HAP-1 (cell line): ENCODE data around the gene BRI3BP.
A peak's percentile ranks its signal among the peaks of the same experiment; 100 is the strongest.

Experiments
- DNase-seq, 2 experiments: peaks; one replicate each; pipeline ENCODE4 v3.0.0-alpha.2; 2016 to 2020; ENCODE audit warnings: low spot score in 2 of 2
- H3K27me3 ChIP-seq: fragments of 250-450 bp; sonication (Bioruptor Pico); 2 replicates; pipeline ENCODE4 v1.5.1; 2020; ENCODE audit warnings: low read depth, mild to moderate bottlenecking, moderate library complexity
- H3K36me3 ChIP-seq: fragments of 250-450 bp; sonication (Bioruptor Pico); replicated peaks from 2 replicates; pipeline ENCODE4 v1.5.1; 2020; ENCODE audit warnings: mild to moderate bottlenecking
- H3K4me1 ChIP-seq: fragments of 250-450 bp; sonication (Bioruptor Pico); 2 replicates; pipeline ENCODE4 v1.5.1; 2020; ENCODE audit warnings: mild to moderate bottlenecking
- H3K4me3 ChIP-seq: fragments of 250-450 bp; sonication (Bioruptor Pico); 2 replicates; pipeline ENCODE4 v1.5.1; 2020; ENCODE audit warnings: mild to moderate bottlenecking, moderate library complexity
- H3K9me3 ChIP-seq: fragments of 250-450 bp; sonication (Bioruptor Pico); 2 replicates; pipeline ENCODE4 v1.5.1; 2020; ENCODE audit warnings: mild to moderate bottlenecking, moderate library complexity
- in situ Hi-C: fragments of 300-500 bp; cut with MboI; formaldehyde crosslinking; loops from 3 replicates; pipeline ENCODE4 v1.14.3; 2020; ENCODE audit warnings: low sequenced_read_pairs, inconsistent platforms, mixed read lengths

The BRI3BP gene

DNA sequence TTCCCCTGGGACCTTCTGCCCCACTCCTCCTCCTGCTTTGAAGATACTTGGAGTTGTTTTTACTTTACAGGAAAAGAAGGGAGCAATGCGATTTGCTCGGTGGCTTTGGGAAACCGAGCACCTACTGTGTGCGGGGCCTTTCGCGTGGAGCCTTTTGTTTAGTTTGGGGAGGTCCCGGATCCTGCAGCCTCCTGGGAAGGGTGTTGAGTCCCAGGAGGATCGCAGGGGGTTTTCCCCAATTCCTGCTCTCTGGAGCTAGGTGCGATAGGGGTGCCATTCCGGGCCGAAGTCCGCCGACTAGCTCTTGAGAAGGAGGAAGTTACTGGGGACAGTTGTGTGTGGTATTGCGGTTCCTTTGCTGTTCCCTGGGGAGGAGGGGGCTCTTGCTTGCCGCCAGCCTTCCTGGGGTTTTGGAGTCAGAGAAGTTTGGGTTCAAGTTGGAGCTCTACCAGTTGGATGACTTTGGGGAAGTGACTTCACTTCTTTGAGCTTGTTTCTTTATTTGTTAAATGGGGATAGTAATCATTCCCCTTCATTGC lies 1.1 kb downstream of the BRI3BP start:
- DNase-seq, result peak; percentile 26 to 37
- Histone ChIP-seq H3K4me1 (peaks cover 10% of the 10 kb centered on the region), H3K27me3 (no peaks in the 10 kb centered on the region), H3K4me3 (peak overlapping the region; percentile 63), H3K36me3 (peaks cover 4% of the 10 kb centered on the region; the same call in 1 of the 2 replicates), H3K9me3 (no peaks in the 10 kb centered on the region)
- in situ Hi-C loops, result no loop called here

DNA sequence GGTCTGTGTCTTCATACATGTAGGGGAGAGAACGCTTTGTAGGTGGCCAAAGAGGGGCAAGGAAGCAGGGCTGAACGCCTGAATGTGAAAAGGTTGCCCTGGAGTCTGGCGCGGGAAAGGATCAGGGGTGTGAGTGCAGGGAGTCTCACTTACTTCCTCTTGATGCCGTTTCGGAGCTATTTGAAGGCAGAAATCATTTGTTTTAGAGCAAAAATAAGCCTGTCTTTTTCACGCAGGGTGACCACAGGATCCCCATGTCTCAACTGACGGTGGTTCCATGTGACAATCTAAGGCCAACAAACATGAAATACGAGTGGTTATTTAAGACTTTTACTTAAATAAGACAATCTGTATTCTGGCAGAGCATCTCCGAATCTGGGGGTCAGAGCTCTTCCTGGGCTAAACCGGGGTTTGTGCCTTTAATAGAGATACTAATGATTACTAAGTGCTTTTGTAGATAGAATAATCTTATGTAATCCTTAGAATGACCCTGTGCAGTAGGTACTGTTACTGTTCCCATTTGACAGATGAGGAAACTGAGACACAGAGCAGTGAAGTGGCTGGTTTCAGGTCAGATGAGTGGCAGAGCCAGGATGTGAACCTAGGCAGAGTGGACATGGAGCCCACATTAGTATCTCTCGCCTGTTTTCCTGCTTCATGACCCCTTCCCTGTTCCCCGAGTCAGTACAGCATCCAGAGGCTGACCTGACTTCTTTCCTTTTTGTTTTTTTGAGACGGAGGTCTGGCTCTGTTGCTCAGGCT lies 1.9 kb downstream of the BRI3BP start:
- peak; percentile 8 to 49 for DNase-seq
- H3K27me3 ChIP-seq, result no peaks in the 10 kb centered on the region
- no peaks in the 10 kb centered on the region for H3K9me3 ChIP-seq
- peak overlapping the region; percentile 63 for H3K4me3 ChIP-seq
- peaks cover 4% of the 10 kb centered on the region; the same call in 1 of the 2 replicates for H3K36me3 ChIP-seq
- in situ Hi-C loops, result no loop called here
- H3K4me1 ChIP-seq, result peaks cover 10% of the 10 kb centered on the region

DNA sequence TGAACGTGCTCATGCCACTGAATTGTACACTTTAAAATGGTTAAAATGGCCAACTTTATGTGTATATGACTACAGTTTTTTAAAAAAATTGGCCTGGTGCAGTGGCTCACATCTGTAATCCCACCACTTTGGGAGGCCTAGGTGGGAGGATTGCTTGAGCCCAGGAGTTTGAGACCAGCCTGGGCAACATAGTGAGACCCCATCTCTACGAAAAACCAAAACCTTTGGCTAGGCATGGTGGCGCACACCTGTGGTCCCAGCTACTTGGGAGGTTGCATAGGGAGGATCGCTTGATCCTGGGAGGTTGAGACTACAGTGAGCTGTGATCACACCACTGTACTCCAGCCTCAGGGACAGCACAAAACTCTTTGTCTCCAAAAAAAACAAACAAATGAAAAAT lies 5.3 kb downstream of the BRI3BP start:
- DNase-seq, result no peak
- H3K4me1 ChIP-seq, result peaks cover 8% of the 10 kb centered on the region
- no peaks in the 10 kb centered on the region for H3K9me3 ChIP-seq
- peaks cover 4% of the 10 kb centered on the region for H3K36me3 ChIP-seq
- in situ Hi-C loops, result no loop called here
- no peak overlapping the region for H3K4me3 ChIP-seq
- H3K27me3 ChIP-seq, result no peaks in the 10 kb centered on the region

DNA sequence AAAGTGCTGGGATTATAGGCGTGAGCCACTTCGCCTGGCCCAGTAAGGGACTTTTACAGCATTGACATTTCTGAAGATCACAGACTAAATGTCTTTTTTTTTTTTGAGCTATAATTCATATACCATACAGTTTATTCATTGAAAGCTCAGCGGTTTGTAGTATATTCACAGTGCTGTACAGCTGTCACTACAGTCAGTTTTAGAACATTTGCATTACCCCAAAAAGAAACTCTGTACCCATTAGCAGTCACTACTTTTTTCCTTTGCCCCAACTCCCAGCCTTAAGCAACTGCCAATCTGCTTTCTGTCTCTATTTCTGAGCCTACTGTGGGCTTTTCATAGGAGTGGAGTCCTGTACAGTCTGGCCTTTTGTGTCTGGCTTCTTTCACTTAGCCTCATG lies 8.2 kb downstream of the BRI3BP start:
- no peak overlapping the region for H3K4me3 ChIP-seq
- no peaks in the 10 kb centered on the region for H3K27me3 ChIP-seq
- in situ Hi-C loops, result no loop called here
- no peak for DNase-seq
- H3K36me3 ChIP-seq, result peaks cover 4% of the 10 kb centered on the region
- no peaks in the 10 kb centered on the region for H3K9me3 ChIP-seq
- H3K4me1 ChIP-seq, result no peaks in the 10 kb centered on the region

DNA sequence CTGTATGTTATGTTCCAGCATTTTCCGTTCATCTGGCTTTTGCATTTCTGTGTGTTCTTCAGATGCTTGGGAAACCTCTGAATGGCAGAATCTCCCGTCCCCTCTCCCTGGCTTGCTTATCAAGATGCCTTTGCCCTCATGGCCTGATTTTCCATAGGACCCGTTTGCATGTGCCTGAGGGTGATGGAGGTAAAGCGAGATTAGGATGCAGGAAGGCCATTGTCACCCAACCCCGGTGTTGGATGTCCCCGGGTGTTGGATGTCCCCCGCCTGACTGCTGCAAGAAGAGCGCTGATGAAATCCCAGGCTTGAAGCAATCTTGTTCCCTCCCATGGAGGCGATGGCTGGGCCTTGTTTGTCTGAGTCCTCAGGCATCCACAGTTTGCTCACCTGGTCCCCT lies 9.6 kb downstream of the BRI3BP start:
- in situ Hi-C loops, result no loop called here
- no peaks in the 10 kb centered on the region for H3K4me1 ChIP-seq
- DNase-seq, result no peak

DNA sequence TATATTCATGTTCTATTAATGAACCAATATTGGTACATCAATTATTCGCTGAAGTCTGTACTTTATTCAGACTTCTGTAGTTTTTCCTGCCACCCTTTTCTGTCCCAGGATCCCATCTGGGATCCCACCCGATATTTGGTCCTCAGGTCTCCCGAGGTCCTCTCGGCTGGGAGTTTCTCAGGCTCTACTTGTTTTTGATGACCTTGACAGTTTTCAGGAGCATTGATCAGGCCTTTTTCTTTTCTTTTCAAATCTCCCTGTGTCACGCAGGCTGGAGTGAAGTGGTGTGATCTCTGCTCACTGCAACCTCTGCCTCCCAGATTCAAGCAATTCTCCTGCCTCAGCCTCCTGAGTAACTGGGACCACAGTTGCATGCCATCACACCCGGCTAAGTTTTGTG lies 11.2 kb downstream of the BRI3BP start:
- no peaks in the 10 kb centered on the region for H3K4me1 ChIP-seq
- in situ Hi-C loops, result no loop called here
- H3K36me3 ChIP-seq, result no peaks in the 10 kb centered on the region; the same call in 1 of the 2 replicates
- no peaks in the 10 kb centered on the region for H3K9me3 ChIP-seq
- H3K27me3 ChIP-seq, result no peaks in the 10 kb centered on the region
- no peak for DNase-seq
- H3K4me3 ChIP-seq, result no peak overlapping the region

More for the DNA sequence above, 9.6 kb downstream of the BRI3BP start:
- Histone ChIP-seq H3K27me3 (no peaks in the 10 kb centered on the region), H3K9me3 (no peaks in the 10 kb centered on the region), H3K4me3 (no peak overlapping the region), H3K36me3 (peaks cover 4% of the 10 kb centered on the region)

DNA sequence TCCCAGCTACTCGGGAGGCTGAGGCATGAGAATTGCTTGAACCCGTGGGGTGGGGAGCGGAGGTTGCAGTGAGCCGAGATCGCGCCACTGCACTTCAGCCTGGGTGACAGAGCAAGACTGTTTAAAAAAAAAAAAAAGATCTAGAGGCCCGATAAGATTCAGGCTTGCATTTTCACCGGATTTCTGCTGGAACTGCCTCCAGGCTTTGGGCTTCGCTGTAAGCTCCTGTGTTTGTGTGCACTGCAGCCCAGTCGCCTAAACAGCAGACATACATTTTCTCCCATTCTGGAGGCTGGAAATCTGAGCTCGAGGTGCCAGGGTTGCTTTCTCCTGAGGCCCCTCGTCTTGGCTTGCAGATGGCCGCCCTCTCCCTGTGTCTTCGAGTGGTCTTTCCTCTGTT lies 12.2 kb downstream of the BRI3BP start:
- no peaks in the 10 kb centered on the region for H3K9me3 ChIP-seq
- H3K4me3 ChIP-seq, result no peak overlapping the region
- peaks cover 5% of the 10 kb centered on the region for H3K36me3 ChIP-seq
- DNase-seq, result no peak
- in situ Hi-C loops, result no loop called here
- no peaks in the 10 kb centered on the region for H3K27me3 ChIP-seq
- no peaks in the 10 kb centered on the region for H3K4me1 ChIP-seq

DNA sequence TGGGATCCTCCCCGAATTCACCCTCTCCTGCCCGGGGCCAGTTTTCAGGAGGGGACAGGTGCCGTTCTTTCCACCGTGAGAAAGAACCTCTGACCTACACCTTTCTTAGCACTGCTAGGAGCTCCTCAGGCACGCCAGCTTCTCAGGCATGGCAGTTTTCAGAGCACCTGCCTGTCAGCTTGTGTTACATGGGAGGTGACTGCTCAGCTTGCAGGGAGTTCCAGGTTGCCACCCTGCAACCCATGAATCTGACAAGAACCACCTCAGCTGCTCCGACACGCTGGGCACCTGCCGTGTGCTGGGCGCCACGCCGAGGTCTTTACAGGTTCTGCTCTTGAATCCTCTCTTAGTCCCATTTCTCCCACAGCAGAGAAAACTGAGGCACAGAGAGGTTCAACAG lies 12.9 kb downstream of the BRI3BP start:
- Histone ChIP-seq H3K27me3 (no peaks in the 10 kb centered on the region), H3K4me1 (no peaks in the 10 kb centered on the region), H3K36me3 (peaks cover 5% of the 10 kb centered on the region), H3K4me3 (no peak overlapping the region), H3K9me3 (no peaks in the 10 kb centered on the region)
- DNase-seq, result no peak
- in situ Hi-C loops, result no loop called here

DNA sequence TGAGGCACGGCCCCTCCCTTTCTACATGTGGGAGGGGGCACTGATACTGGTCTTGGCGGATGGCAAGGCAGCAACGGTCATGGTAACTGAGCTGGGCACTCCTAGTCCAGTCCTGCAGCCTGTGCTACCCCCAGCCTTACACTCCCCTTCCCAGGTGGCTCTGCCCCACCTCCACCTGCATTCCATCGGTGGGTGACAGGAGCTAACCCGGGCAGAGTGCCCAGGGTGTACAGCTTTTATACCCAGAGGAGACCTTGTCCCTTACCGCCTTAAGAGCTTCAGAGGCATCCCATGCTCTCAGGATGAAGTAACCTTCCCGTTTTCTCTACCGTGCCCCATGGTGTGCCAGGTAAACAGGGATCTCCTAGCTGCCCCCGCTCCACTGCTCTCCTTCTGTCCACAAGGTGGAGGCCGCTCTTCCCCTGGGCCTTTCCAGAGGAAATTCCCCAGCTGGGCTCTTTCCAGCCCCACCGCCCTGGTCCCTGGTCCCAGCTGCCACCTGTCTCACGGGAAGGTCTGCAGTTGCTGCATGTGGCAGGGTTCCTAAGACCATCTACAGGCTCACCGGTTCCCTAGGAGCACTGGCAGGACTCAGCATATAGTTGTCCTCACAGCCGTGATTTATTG lies 20.5 kb downstream of the BRI3BP start:
- Histone ChIP-seq H3K4me1 (no peaks in the 10 kb centered on the region), H3K36me3 (peaks cover 49% of the 10 kb centered on the region), H3K27me3 (no peaks in the 10 kb centered on the region), H3K9me3 (no peaks in the 10 kb centered on the region), H3K4me3 (no peak overlapping the region)
- no peak for DNase-seq
- in situ Hi-C loops, result no loop called here

DNA sequence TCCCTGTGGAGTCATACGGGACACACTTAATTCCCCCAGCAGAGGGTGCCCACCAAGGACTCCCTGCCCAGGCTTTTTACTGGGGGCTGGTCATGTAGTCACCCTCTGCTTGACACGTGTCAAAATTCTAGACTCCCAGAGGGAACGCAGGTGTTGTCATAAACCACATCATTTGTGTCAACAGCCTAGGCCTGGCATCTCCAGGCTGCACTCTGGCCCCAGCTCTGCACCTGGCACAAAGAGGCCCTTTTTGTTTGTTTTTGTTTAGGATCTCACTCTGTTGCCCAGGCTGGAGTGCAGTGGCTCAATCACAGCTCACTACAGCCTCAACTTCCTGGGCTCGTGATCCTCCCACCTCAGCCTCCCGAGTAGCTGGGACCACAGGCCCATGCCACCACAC lies 21.1 kb downstream of the BRI3BP start:
- H3K4me3 ChIP-seq, result no peak overlapping the region
- in situ Hi-C loops, result no loop called here
- no peaks in the 10 kb centered on the region for H3K27me3 ChIP-seq
- DNase-seq, result no peak
- peaks cover 53% of the 10 kb centered on the region for H3K36me3 ChIP-seq
- H3K9me3 ChIP-seq, result no peaks in the 10 kb centered on the region
- no peaks in the 10 kb centered on the region for H3K4me1 ChIP-seq

DNA sequence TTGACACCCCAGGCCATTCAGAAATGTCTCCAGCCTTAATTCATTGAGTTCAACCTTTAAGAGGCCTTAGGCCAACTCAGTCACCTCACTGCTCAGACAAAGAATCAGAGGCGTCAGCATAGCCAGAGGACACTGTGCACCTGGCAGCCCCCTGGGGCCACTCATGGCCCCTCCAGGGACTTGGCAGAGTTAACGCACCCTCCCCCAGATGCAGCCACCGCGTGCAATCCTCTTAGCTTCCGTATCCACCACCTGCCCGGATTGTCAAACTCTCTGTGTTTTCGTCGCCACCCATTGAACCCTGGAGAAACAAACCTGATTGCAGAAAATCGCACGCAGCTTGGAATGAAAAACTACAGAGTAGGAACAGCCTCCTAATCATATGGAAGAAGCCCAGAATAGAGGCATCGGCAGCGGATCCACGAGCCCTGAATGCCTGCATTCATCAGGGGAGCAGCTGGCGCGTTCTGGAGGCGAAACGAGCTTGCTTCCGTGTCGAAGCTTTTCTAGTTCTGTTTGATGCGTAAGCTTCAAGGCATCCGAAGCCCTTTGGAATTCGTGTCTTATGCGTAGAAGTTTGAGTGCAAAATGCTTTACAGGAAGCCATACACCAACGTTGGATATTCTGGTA lies 22.4 kb downstream of the BRI3BP start:
- no peaks in the 10 kb centered on the region for H3K27me3 ChIP-seq
- H3K9me3 ChIP-seq, result no peaks in the 10 kb centered on the region
- H3K36me3 ChIP-seq, result peaks cover 48% of the 10 kb centered on the region
- DNase-seq, result no peak
- in situ Hi-C loops, result no loop called here
- no peaks in the 10 kb centered on the region for H3K4me1 ChIP-seq
- no peak overlapping the region for H3K4me3 ChIP-seq

DNA sequence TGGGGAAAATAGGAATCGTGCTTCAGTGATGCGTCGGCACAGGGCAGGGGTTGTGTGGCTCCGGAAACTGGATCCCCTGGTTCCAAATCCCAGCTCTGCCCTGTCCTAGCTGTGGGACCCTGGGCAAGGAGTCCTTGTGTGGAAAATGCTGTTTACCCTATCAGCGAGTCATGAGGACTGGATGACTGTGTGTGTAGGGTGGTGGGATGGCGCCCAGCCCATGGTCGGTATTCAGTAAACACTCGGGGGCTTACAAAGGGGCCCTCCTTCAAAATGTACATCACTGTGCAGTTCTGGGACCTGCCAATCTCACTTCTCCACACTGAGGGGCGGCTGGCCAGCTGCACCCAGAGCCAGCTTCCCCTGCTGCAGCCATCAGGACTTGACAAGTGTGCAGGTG lies 24.4 kb downstream of the BRI3BP start:
- peaks cover 46% of the 10 kb centered on the region for H3K36me3 ChIP-seq

DNA sequence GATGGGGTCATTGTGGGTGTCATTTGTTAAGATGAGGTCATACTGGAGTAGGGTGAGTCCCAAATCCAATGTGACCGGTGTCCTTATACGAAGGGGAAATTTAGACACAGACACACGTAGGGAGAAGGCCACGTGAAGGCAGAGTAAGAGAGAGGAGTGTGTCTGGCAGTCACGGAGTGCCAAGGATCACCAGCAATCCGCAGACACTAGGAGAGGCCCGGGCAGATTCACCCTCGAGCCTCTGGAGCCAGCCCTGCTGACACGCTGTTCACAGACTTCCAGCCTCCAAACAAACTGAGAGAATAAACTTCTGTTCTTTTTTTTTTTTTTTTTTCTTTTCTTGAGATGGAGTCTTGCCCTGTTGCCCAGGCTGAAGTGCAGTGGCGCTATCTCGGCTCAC lies 24.9 kb downstream of the BRI3BP start:
- H3K4me3 ChIP-seq, result no peak overlapping the region
- DNase-seq, result no peak
- H3K27me3 ChIP-seq, result no peaks in the 10 kb centered on the region
- in situ Hi-C loops, result no loop called here
- H3K9me3 ChIP-seq, result no peaks in the 10 kb centered on the region
- no peaks in the 10 kb centered on the region for H3K4me1 ChIP-seq
- H3K36me3 ChIP-seq, result peaks cover 44% of the 10 kb centered on the region

More for the DNA sequence above, 24.4 kb downstream of the BRI3BP start:
- no peaks in the 10 kb centered on the region for H3K27me3 ChIP-seq
- no peaks in the 10 kb centered on the region for H3K4me1 ChIP-seq
- no peak for DNase-seq
- no peaks in the 10 kb centered on the region for H3K9me3 ChIP-seq
- in situ Hi-C loops, result no loop called here
- no peak overlapping the region for H3K4me3 ChIP-seq

DNA sequence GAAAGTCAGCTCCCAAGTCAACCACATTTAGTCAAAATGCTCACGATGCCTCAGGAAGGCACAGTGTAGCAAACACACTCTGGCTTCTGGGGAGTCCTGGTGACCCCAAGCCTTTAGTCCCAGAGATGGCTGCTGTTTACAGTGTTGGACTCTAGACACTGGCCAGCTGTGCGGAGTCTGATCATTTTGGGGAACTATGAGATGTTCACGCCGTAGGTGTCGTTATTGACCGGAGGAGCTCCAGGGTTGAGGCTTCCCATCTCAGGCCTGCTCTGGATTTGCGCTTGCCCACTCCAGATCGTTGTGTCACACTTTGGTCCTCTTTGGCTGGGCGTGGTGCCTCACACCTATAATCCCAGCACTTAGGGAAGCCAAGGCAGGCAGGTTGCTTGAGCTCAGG lies 27.7 kb downstream of the BRI3BP start:
- H3K4me3 ChIP-seq, result no peak overlapping the region
- H3K4me1 ChIP-seq, result no peaks in the 10 kb centered on the region
- H3K9me3 ChIP-seq, result no peaks in the 10 kb centered on the region
- in situ Hi-C loops, result no loop called here
- peaks cover 25% of the 10 kb centered on the region for H3K36me3 ChIP-seq
- H3K27me3 ChIP-seq, result no peaks in the 10 kb centered on the region
- no peak for DNase-seq
